ENCODE measurements around the gene APEH.
"Not testable (repeated sequence)": the region's sequence is repeated elsewhere in the genome, so short reads cannot be mapped to it uniquely, and the experiment has no call there.

DNA sequence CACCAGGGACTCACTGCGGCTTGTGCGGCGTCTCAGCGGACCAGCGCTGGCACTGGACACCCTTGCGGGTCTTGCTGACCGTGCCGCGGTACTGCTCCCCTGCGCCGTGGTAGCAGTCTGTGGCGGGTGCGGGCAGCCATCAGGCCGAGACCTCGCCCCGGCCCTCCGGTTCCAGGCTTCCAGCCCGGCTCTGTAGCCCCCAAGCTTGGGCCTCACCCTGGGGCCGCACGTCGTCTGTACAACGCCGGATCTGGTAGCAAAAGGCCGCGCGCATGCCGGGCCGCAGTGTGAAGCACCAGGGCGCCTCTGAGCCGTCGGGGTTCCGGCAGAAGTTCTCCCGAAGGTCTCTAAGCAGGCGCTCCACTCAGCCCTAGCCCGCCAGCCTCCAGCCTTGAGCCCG is 11.7 kb downstream of the APEH start:
- TF ChIP-seq, protein P1, sequence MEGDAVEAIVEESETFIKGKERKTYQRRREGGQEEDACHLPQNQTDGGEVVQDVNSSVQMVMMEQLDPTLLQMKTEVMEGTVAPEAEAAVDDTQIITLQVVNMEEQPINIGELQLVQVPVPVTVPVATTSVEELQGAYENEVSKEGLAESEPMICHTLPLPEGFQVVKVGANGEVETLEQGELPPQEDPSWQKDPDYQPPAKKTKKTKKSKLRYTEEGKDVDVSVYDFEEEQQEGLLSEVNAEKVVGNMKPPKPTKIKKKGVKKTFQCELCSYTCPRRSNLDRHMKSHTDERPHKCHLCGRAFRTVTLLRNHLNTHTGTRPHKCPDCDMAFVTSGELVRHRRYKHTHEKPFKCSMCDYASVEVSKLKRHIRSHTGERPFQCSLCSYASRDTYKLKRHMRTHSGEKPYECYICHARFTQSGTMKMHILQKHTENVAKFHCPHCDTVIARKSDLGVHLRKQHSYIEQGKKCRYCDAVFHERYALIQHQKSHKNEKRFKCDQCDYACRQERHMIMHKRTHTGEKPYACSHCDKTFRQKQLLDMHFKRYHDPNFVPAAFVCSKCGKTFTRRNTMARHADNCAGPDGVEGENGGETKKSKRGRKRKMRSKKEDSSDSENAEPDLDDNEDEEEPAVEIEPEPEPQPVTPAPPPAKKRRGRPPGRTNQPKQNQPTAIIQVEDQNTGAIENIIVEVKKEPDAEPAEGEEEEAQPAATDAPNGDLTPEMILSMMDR (IDR thresholded peaks at IDR 0.05; ENCODE audit: low read length) = not testable (repeated sequence)
- not testable (repeated sequence) for TF ChIP-seq EZH2 (IDR thresholded peaks at IDR 0.05; ENCODE audit: borderline replicate concordance, low read length)

All from OCI-LY1 (cell line).